K562 (cell line): ENCODE measurements around the gene AFDN. TPM values are rescaled to one million over a fixed set of nuclear protein-coding genes. Genes with fewer than 3 reads are reported as not detected.
A peak's percentile ranks its signal among the peaks of the same experiment; 100 is the strongest.

ENCODE experiments used
- ATAC-seq: fragments of 200-7000 bp; cut with Tn5 transposase; 3 replicates; pipeline ENCODE4 v1.9.1; 2020; ENCODE audit warnings: moderate library complexity
- BruUV-seq: library from RNA; stranded (reverse); fragments of 400-500 nt; replicated peaks from 2 replicates; lab custom pipeline; 2021; lab: Mats Ljungman, UMichigan
- CTCF ChIA-PET: fragments of 300-600 bp; formaldehyde crosslinking; extraction: SDS; loops from one replicate; lab custom pipeline; 2021; ENCODE audit warnings: low intra/inter-chr PET ratio; lab: Yijun Ruan, JAX
- POLR2A ChIA-PET: fragments of 300-600, 350-650 bp; sonication (Branson Sonifier 250); formaldehyde crosslinking; extraction: SDS; loops from one replicate; lab custom pipeline; 2021; ENCODE audit warnings: antibody characterized with exemption, inconsistent platforms; lab: Yijun Ruan, JAX
- DNase-seq, 4 experiments: peaks; one replicate each; pipeline versions ENCODE4 v3.0.0 to v3.0.0-alpha.2; 2011 to 2018; ENCODE audit warnings: low spot score in 3 of 4, mixed read lengths in 3 of 4; ENCODE audit errors: extremely low read depth in 1 of 4
- FAIRE-seq: peaks from 2 replicates; lab custom pipeline; 2011; peaks lifted over from hg19 to GRCh38; lab: Jason Lieb, UNC
- H2AFZ ChIP-seq: 2 replicates; pipeline ENCODE4 v1.6.0; 2011; ENCODE audit warnings: low read depth, low read length, control low read depth, inconsistent platforms
- H3K27ac ChIP-seq: fragments of 200-600 bp; 3 replicates; pipeline ENCODE4 v1.8.0; 2011; ENCODE audit warnings: low read depth, mild to moderate bottlenecking, control low read depth, inconsistent platforms, low read length, moderate library complexity, mixed read lengths; ENCODE audit errors: extremely low read depth
- H3K27me3 ChIP-seq, 2 experiments: fragments of 300-600 bp in 1 of 2; 2 replicates in 1 of 2; 3 replicates in 1 of 2; pipeline versions ENCODE4 v1.6.0 to v1.8.0; 2011; ENCODE audit warnings: inconsistent platforms in 2 of 2, low read length in 2 of 2, mild to moderate bottlenecking in 1 of 2, mixed read lengths in 1 of 2, moderate library complexity in 1 of 2; ENCODE audit not compliant: control insufficient read depth in 2 of 2, insufficient read depth in 2 of 2
- H3K36me3 ChIP-seq: fragments of 300-600 bp; 3 replicates; pipeline ENCODE4 v1.8.0; 2011; ENCODE audit warnings: mild to moderate bottlenecking, low read length, inconsistent platforms; ENCODE audit not compliant: control insufficient read depth, insufficient read depth
- H3K4me1 ChIP-seq, 2 experiments: fragments of 200-600 bp in 1 of 2; replicated peaks in 1 of 2; 2 replicates in 1 of 2; 3 replicates in 1 of 2; pipeline versions ENCODE4 v1.5.1 to v1.8.0; 2011; ENCODE audit warnings: inconsistent platforms in 2 of 2, low read length in 2 of 2, mild to moderate bottlenecking in 1 of 2, mixed read lengths in 1 of 2, moderate library complexity in 1 of 2; ENCODE audit not compliant: control insufficient read depth in 2 of 2, insufficient read depth in 2 of 2
- H3K4me2 ChIP-seq: 2 replicates; pipeline ENCODE4 v1.6.1; 2011; ENCODE audit warnings: low read length, control low read depth, inconsistent platforms, mixed read lengths; ENCODE audit not compliant: insufficient read depth
- H3K4me3 ChIP-seq: fragments of 200-600 bp; sonication (generic), shearing (Covaris generic); 2 replicates; pipeline ENCODE4 v1.5.1; 2016; ENCODE audit warnings: control low read depth, inconsistent platforms
- H3K79me2 ChIP-seq: fragments of 200-600 bp; 3 replicates; pipeline ENCODE4 v1.8.0; 2011; ENCODE audit warnings: low read length, inconsistent platforms; ENCODE audit not compliant: control insufficient read depth, insufficient read depth
- H3K9ac ChIP-seq, 2 experiments: 2 replicates each; pipeline versions ENCODE4 v1.6.0 to v1.6.1; 2011; ENCODE audit warnings: low read depth in 2 of 2, low read length in 2 of 2, control low read depth in 1 of 2, inconsistent platforms in 1 of 2, mild to moderate bottlenecking in 1 of 2, mixed read lengths in 1 of 2; ENCODE audit not compliant: insufficient read depth in 1 of 2
- H3K9me1 ChIP-seq: one replicate; pipeline ENCODE4 v1.6.0; 2011; ENCODE audit warnings: inconsistent platforms, mild to moderate bottlenecking, low read length, moderate library complexity; ENCODE audit not compliant: control insufficient read depth, insufficient read depth
- H3K9me3 ChIP-seq: replicated peaks from 2 replicates; pipeline ENCODE4 v1.5.1; 2011; ENCODE audit warnings: low read depth, low read length, inconsistent platforms; ENCODE audit not compliant: control insufficient read depth, insufficient read depth
- H4K20me1 ChIP-seq: replicated peaks from 2 replicates; pipeline ENCODE4 v1.6.1; 2011; ENCODE audit warnings: low read length, inconsistent platforms, mixed read lengths; ENCODE audit not compliant: control insufficient read depth, insufficient read depth
- DEAF1 ChIP-seq: fragments of 450-650 bp; formaldehyde crosslinking; IDR thresholded peaks from 2 replicates; pipeline ENCODE4 v1.4.0; 2020; ENCODE audit warnings: mild to moderate bottlenecking, moderate library complexity
- HDAC6 ChIP-seq: IDR thresholded peaks from 2 replicates; pipeline ENCODE4 v1.6.1; 2012; ENCODE audit warnings: low read depth, mild to moderate bottlenecking, control low read depth, inconsistent platforms, low read length, moderate library complexity
- PCBP1 ChIP-seq: fragments of 200-400 bp; formaldehyde crosslinking; IDR thresholded peaks from 2 replicates; pipeline ENCODE4 v1.6.1; 2018; ENCODE audit warnings: mild to moderate bottlenecking, low read depth, low read length; ENCODE audit not compliant: poor library complexity, severe bottlenecking
- RAD21 ChIP-seq, 2 experiments: fragments of 250-450 bp in 1 of 2; fragments of 450-650 bp in 1 of 2; sonication (Bioruptor Pico) in 1 of 2; formaldehyde crosslinking in 1 of 2; IDR thresholded peaks in 1 of 2; conservative IDR thresholded peaks in 1 of 2; 2 replicates each; pipeline versions ENCODE4 v1.4.0 to v1.8.0; 2020 to 2022; ENCODE audit warnings: mild to moderate bottlenecking in 2 of 2, moderate library complexity in 1 of 2
- ZNF551 ChIP-seq: fragments of 250-450 bp; sonication (Bioruptor Pico); IDR thresholded peaks from 2 replicates; pipeline ENCODE4 v1.5.0; 2021; ENCODE audit warnings: mild to moderate bottlenecking, moderate library complexity
- WGBS: fragments of 100-300 bp; shearing (Covaris generic); methylation state at CpG from one replicate; pipeline ENCODE4 v1.1.6; 2016; ENCODE audit warnings: low coverage, mixed read lengths; ENCODE audit not compliant: insufficient coverage; ENCODE audit errors: missing lambda C conversion rate; 5-methylcytosine and 5-hydroxymethylcytosine counted together
- in situ Hi-C: fragments of 300-500 bp; cut with MboI; formaldehyde crosslinking; loops from 4 replicates; pipeline ENCODE4 v1.15.0; 2018; ENCODE audit warnings: inconsistent platforms, mixed read lengths
- intact Hi-C: fragments of 100-400 bp; cut with micrococcal nuclease; formaldehyde crosslinking; loops from 2 replicates; pipeline ENCODE4 v1.14.2; 2022
- polyA plus RNA-seq, 8 experiments: library from polyadenylated mRNA; depleted of rRNA in 4 of 8; stranded (reverse) in 5 of 8; unstranded in 3 of 8; fragments of >200 nt; fragmentation: Nextera tagmentation in 2 of 8; fragmentation: Illumina TruSeq in 1 of 8; extraction: Ambion mirVana in 2 of 8; extraction: Trizol in 1 of 8; gene quantifications; 2 replicates each; pipeline versions ENCODE4 v1.2.1 to v1.2.3, GENCODE V29; 2011 to 2014; ENCODE audit warnings: inconsistent platforms in 1 of 8, missing spikeins in 1 of 8
- total RNA-seq, 7 experiments: library from RNA; depleted of rRNA in 6 of 7; stranded (reverse); fragments of >200 nt in 6 of 7; fragmentation: Illumina TruSeq in 2 of 7; extraction: Trizol in 2 of 7; gene quantifications; 2 replicates each; pipeline versions ENCODE4 v1.2.1 to v1.2.3, GENCODE V29; 2011 to 2021; ENCODE audit warnings: low replicate concordance in 1 of 7
- TF ChIP-seq, protein P1 (sequence below): sonication (generic); formaldehyde crosslinking; IDR thresholded peaks from 2 replicates; pipeline ENCODE4 v1.8.0; 2022; ENCODE audit warnings: missing genetic modification reagents, mild to moderate bottlenecking, borderline replicate concordance
- TF ChIP-seq, protein P2 (sequence below): fragments of 450-650 bp; IDR thresholded peaks from 2 replicates; pipeline ENCODE4 v1.6.1; 2017; ENCODE audit warnings: antibody characterized with exemption, mild to moderate bottlenecking
- TF ChIP-seq, protein P3 (sequence below): sonication (generic); formaldehyde crosslinking; IDR thresholded peaks from 2 replicates; pipeline ENCODE4 v1.8.0; 2022; ENCODE audit warnings: mild to moderate bottlenecking, missing genetic modification reagents

Gene AFDN
- total and polyA plus RNA-seq, 9 of the 15 experiments (the other 6 are each of a cell fraction or from before 2014, with no cell fraction given), result 7.2 to 129 (median 105) TPM

GRCh38 chr6:167848783-167849182, 22.1 kb downstream of the AFDN start:
- ATAC-seq, result peak; percentile 32
- Histone ChIP-seq H3K4me1 (peaks cover 12 to 79% of the 10 kb centered on the region in 2 experiments), H3K4me3 (no peak overlapping the region), H3K79me2 (peaks cover 100% of the 10 kb centered on the region), H3K4me2 (no peak overlapping the region), H3K36me3 (no peaks in the 10 kb centered on the region), H3K9ac (no peak overlapping the region), H4K20me1 (peaks cover 9% of the 10 kb centered on the region; the same call in 1 of the 2 replicates), H3K27ac (no peak overlapping the region; the same call in 2 of the 3 replicates), H3K27me3 (no peaks in the 10 kb centered on the region), H3K9me1 (no peaks in the 10 kb centered on the region), H3K9me3 (no peaks in the 10 kb centered on the region), H2AFZ (no peak overlapping the region)
- ChIA-PET CTCF (no interaction called here), POLR2A (no interaction called here)
- intact Hi-C loops, result no loop called here
- WGBS, result 61% methylated on average over 4 of the region's 4 CpGs
- BruUV-seq, result no TSS peak
- DNase-seq, result no peak
- no peak for FAIRE-seq
- in situ Hi-C loops, result no loop called here
- TF ChIP-seq, protein P1, sequence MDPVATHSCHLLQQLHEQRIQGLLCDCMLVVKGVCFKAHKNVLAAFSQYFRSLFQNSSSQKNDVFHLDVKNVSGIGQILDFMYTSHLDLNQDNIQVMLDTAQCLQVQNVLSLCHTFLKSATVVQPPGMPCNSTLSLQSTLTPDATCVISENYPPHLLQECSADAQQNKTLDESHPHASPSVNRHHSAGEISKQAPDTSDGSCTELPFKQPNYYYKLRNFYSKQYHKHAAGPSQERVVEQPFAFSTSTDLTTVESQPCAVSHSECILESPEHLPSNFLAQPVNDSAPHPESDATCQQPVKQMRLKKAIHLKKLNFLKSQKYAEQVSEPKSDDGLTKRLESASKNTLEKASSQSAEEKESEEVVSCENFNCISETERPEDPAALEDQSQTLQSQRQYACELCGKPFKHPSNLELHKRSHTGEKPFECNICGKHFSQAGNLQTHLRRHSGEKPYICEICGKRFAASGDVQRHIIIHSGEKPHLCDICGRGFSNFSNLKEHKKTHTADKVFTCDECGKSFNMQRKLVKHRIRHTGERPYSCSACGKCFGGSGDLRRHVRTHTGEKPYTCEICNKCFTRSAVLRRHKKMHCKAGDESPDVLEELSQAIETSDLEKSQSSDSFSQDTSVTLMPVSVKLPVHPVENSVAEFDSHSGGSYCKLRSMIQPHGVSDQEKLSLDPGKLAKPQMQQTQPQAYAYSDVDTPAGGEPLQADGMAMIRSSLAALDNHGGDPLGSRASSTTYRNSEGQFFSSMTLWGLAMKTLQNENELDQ (CRISPR knock-in tag), result no peak
- peak in 1 of 2 experiments; percentile 52; a peak in 3 of 4 replicates for TF ChIP-seq RAD21 (CRISPR knock-in tag; conservative IDR thresholded peaks at IDR 0.05 in 1 of 2, IDR thresholded peaks at IDR 0.05 in 1 of 2)
- TF ChIP-seq ZNF551, result no peak
- TF ChIP-seq, protein P2, sequence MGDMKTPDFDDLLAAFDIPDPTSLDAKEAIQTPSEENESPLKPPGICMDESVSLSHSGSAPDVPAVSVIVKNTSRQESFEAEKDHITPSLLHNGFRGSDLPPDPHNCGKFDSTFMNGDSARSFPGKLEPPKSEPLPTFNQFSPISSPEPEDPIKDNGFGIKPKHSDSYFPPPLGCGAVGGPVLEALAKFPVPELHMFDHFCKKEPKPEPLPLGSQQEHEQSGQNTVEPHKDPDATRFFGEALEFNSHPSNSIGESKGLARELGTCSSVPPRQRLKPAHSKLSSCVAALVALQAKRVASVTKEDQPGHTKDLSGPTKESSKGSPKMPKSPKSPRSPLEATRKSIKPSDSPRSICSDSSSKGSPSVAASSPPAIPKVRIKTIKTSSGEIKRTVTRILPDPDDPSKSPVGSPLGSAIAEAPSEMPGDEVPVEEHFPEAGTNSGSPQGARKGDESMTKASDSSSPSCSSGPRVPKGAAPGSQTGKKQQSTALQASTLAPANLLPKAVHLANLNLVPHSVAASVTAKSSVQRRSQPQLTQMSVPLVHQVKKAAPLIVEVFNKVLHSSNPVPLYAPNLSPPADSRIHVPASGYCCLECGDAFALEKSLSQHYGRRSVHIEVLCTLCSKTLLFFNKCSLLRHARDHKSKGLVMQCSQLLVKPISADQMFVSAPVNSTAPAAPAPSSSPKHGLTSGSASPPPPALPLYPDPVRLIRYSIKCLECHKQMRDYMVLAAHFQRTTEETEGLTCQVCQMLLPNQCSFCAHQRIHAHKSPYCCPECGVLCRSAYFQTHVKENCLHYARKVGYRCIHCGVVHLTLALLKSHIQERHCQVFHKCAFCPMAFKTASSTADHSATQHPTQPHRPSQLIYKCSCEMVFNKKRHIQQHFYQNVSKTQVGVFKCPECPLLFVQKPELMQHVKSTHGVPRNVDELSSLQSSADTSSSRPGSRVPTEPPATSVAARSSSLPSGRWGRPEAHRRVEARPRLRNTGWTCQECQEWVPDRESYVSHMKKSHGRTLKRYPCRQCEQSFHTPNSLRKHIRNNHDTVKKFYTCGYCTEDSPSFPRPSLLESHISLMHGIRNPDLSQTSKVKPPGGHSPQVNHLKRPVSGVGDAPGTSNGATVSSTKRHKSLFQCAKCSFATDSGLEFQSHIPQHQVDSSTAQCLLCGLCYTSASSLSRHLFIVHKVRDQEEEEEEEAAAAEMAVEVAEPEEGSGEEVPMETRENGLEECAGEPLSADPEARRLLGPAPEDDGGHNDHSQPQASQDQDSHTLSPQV, result no peak
- TF ChIP-seq DEAF1 (CRISPR knock-in tag), result no peak
- TF ChIP-seq, protein P3, sequence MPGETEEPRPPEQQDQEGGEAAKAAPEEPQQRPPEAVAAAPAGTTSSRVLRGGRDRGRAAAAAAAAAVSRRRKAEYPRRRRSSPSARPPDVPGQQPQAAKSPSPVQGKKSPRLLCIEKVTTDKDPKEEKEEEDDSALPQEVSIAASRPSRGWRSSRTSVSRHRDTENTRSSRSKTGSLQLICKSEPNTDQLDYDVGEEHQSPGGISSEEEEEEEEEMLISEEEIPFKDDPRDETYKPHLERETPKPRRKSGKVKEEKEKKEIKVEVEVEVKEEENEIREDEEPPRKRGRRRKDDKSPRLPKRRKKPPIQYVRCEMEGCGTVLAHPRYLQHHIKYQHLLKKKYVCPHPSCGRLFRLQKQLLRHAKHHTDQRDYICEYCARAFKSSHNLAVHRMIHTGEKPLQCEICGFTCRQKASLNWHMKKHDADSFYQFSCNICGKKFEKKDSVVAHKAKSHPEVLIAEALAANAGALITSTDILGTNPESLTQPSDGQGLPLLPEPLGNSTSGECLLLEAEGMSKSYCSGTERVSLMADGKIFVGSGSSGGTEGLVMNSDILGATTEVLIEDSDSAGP, result no peak
- TF ChIP-seq HDAC6, result no peak
- no peak for TF ChIP-seq PCBP1
